ENCODE results near the gene KRAS.

GRCh38 chr12:25256005-25256404 is 5.3 kb upstream of the KRAS start:
- TF ChIP-seq, protein P1, sequence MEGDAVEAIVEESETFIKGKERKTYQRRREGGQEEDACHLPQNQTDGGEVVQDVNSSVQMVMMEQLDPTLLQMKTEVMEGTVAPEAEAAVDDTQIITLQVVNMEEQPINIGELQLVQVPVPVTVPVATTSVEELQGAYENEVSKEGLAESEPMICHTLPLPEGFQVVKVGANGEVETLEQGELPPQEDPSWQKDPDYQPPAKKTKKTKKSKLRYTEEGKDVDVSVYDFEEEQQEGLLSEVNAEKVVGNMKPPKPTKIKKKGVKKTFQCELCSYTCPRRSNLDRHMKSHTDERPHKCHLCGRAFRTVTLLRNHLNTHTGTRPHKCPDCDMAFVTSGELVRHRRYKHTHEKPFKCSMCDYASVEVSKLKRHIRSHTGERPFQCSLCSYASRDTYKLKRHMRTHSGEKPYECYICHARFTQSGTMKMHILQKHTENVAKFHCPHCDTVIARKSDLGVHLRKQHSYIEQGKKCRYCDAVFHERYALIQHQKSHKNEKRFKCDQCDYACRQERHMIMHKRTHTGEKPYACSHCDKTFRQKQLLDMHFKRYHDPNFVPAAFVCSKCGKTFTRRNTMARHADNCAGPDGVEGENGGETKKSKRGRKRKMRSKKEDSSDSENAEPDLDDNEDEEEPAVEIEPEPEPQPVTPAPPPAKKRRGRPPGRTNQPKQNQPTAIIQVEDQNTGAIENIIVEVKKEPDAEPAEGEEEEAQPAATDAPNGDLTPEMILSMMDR (conservative IDR thresholded peaks at IDR 0.05; ENCODE audit: low read length) = no peak
- no peak for TF ChIP-seq EZH2phosphoT487 (IDR thresholded peaks at IDR 0.05; ENCODE audit: borderline replicate concordance, low read depth, low read length)

Measured in OCI-LY7 (cell line).